ENCODE results near the gene CLEC17A. TPM values are rescaled to one million over a fixed set of nuclear protein-coding genes. Genes with fewer than 3 reads are reported as not detected.
A peak's percentile ranks its signal among the peaks of the same experiment; 100 is the strongest.
"Not testable (repeated sequence)": the region's sequence is repeated elsewhere in the genome, so short reads cannot be mapped to it uniquely, and the experiment has no call there.

Gene CLEC17A
- total RNA-seq, 2 experiments from 2014 or later: 2.4 to 2.5 TPM

DNA sequence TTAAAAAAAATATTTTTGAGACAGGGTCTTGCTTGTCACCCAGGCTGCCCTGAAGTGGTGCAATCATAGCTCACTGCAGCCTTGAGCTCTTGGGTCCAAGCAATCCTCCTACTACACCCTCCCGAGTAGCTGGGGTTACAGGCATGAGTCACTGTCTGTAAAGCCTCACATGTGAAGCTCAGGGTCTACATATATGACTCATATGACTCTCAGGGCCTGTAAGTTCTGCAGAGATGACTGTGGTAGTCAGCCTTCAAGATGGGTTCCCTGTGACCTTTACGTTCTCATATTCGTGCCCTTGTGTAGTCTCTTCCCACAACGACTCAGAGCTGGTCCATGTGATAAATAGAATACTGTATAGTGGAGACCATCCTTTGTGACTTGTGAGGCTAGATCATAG, 6.5 kb downstream of the CLEC17A start:
- H3K4me1 Mint-ChIP-seq; H3K27ac Mint-ChIP-seq; CTCF ChIA-PET; DNase-seq; intact Hi-C loops (cut with DNase I, micrococcal nuclease); H3K9me3 Mint-ChIP-seq (ENCODE audit: low read depth); POLR2A ChIA-PET; H3K36me3 Mint-ChIP-seq (ENCODE audit: low read depth); H3K27me3 Mint-ChIP-seq; H3K4me3 Mint-ChIP-seq: not testable (repeated sequence)
- ATAC-seq: peak; percentile 42

DNA sequence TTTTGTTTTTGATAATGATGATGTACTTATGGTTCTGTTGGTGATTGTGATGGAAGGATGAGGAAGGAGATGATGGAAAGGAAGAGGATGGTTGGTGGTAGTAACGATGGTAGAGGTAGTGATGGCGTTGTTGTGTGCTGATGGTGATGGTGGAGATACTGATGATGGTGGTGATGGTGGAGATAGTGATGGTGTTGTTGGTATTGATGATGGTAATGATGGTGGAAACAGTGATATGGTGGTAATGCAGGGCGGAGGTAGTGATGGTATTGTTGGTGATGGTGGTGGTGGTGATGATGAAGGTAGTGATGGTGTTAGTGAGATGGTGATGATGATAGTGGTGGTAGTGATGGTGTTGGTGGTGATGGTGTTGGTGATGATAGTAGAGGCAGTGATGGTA, 12.7 kb downstream of the CLEC17A start:
- Mint-ChIP-seq H3K27ac (no peak overlapping the region), H3K27me3 (peaks cover 10% of the 10 kb centered on the region), H3K36me3 (ENCODE audit: low read depth) (peaks cover 3% of the 10 kb centered on the region), H3K4me3 (no peak overlapping the region), H3K9me3 (ENCODE audit: low read depth) (peaks cover 6% of the 10 kb centered on the region), H3K4me1 (no peaks in the 10 kb centered on the region)
- ChIA-PET CTCF (interaction anchor here (0.6 kb wide), 1 partner anchor 1024 kb away, joined by 3 read pairs; no protein-coding TSS in a partner anchor), POLR2A (no interaction called here)
- ATAC-seq: no peak
- intact Hi-C loops (cut with DNase I, micrococcal nuclease): no loop called here
- DNase-seq: no peak

DNA sequence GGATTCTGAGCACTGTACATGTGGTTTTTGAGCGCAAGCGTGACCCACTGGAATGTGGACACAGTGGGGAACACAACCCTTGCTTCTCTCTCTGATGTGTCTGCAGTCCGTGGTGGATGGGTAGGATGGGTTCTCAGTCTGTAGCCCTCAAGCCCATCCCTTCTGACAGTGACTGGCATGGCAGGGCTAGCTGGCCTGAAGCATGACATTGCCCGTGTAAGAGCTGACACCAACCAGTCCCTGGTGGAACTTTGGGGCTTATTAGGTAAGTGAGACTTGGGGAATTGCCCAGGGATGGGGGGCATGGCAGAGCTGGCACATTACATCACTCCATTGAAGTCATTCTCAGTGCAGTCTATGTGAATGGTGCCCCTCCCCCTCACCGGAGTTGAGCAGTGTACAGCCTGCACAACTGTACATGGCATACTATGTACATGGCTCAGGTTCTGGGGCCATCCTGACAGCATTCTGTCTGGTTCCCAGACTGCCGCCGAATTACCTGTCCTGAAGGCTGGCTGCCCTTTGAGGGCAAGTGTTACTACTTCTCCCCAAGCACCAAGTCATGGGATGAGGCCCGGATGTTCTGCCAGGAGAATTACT, 16.8 kb downstream of the CLEC17A start:
- CTCF ChIA-PET: interaction anchor here (0.5 kb wide), 1 partner anchor 187 kb away, joined by 3 read pairs; no protein-coding TSS in a partner anchor
- Mint-ChIP-seq H3K4me3 (no peak overlapping the region), H3K27me3 (peaks cover 8% of the 10 kb centered on the region), H3K36me3 (ENCODE audit: low read depth) (peaks cover 3% of the 10 kb centered on the region), H3K4me1 (peaks cover 9% of the 10 kb centered on the region), H3K9me3 (ENCODE audit: low read depth) (peaks cover 8% of the 10 kb centered on the region), H3K27ac (no peak overlapping the region)
- ATAC-seq (no peak), DNase-seq (no peak)
- POLR2A ChIA-PET: no interaction called here
- intact Hi-C loops (cut with DNase I, micrococcal nuclease): no loop called here

DNA sequence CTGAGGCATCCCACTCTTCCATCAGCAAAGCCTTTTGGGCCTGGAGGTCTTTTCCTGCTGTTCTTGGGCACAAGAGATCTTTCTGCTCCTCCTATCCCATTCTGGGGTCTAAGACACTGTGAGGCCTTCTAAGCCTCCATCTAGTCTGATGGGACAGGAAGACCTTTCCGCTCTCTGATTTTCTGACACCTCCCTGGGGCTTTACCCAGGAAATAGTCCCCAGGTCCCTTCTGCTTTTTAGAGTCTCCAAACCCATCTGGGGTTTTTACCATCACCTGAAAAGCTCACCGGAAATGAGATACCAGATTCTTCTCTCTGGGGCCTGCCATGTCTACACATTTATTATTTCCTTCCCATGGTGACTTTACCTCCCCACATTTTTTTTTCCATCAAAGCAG, 21.1 kb downstream of the CLEC17A start:
- Mint-ChIP-seq H3K36me3 (ENCODE audit: low read depth) (no peaks in the 10 kb centered on the region), H3K4me3 (no peak overlapping the region), H3K27ac (peak overlapping the region; percentile 34), H3K4me1 (peaks cover 9% of the 10 kb centered on the region), H3K27me3 (no peaks in the 10 kb centered on the region), H3K9me3 (ENCODE audit: low read depth) (peaks cover 2% of the 10 kb centered on the region)
- CTCF ChIA-PET: interaction anchor here (0.7 to 1.5 kb wide), 3 partner anchors 16 to 83 kb away, joined by 3 to 5 read pairs (median 4); no protein-coding TSS in a partner anchor
- peak; percentile 69 for ATAC-seq
- intact Hi-C loops (cut with DNase I, micrococcal nuclease): no loop called here
- POLR2A ChIA-PET: interaction anchor here (0.7 kb wide), 1 partner anchor 71 kb away, joined by 6 read pairs; the partner anchor contains the start of gene ADGRE3
- DNase-seq: no peak

DNA sequence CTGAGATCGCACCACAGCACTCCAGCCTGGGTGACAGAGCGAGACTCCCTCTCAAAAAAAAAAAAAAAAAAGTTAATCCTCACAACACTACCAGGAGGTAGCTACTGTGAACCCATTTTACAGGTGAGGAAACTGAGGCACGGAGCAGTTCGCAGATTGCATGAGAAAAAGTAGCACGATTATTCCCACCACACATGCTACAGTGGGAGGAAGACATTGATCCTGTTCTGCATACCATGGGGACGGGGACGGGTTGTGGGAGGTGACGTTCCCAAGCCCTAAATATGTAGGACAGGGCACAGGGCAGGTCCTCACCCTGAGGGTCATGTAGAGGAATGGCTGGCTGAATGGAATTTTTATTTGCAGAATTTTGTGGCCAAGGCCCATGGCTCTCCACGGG, 23.7 kb downstream of the CLEC17A start:
- Mint-ChIP-seq H3K4me1 (peaks cover 9% of the 10 kb centered on the region), H3K4me3 (no peak overlapping the region), H3K27me3 (peaks cover 2% of the 10 kb centered on the region), H3K27ac (no peak overlapping the region), H3K9me3 (ENCODE audit: low read depth) (peaks cover 2% of the 10 kb centered on the region), H3K36me3 (ENCODE audit: low read depth) (no peaks in the 10 kb centered on the region)
- intact Hi-C loops (cut with DNase I, micrococcal nuclease): no loop called here
- CTCF ChIA-PET: interaction anchor here (0.6 kb wide), 3 partner anchors 24 to 1125 kb away, joined by 4 to 5 read pairs (median 4); no protein-coding TSS in a partner anchor
- ATAC-seq: no peak
- POLR2A ChIA-PET: no interaction called here
- no peak for DNase-seq

DNA sequence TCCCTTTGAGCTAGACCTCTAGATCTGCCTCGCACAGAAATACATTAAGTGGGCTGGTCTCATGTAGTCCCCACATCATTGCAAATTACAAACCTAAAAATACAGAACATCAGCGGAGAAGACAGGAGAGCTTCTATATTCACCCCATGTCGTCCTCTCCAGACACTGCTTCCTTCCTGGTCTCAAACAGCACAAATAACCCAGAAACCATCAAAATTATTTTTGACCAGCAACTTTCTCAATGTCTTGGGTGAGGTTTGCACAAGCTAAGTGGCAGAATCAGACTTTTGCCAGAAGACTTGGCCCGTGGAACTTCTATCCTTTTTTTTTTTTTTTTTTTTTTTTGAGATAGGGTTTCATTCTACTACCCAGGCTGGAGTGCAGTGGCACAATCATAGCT, 28.2 kb downstream of the CLEC17A start:
- ATAC-seq (no peak), DNase-seq (no peak)
- H3K36me3 Mint-ChIP-seq (ENCODE audit: low read depth): no peaks in the 10 kb centered on the region
- no peaks in the 10 kb centered on the region for H3K9me3 Mint-ChIP-seq (ENCODE audit: low read depth)
- H3K27ac Mint-ChIP-seq: no peak overlapping the region
- POLR2A ChIA-PET: no interaction called here
- peaks cover 7% of the 10 kb centered on the region for H3K27me3 Mint-ChIP-seq
- intact Hi-C loops (cut with DNase I, micrococcal nuclease): no loop called here
- no peak overlapping the region for H3K4me3 Mint-ChIP-seq
- CTCF ChIA-PET: interaction anchor here (0.7 to 1.1 kb wide), 4 partner anchors 28 to 123 kb away, joined by 3 to 4 read pairs (median 3); no protein-coding TSS in a partner anchor
- no peaks in the 10 kb centered on the region for H3K4me1 Mint-ChIP-seq

DNA sequence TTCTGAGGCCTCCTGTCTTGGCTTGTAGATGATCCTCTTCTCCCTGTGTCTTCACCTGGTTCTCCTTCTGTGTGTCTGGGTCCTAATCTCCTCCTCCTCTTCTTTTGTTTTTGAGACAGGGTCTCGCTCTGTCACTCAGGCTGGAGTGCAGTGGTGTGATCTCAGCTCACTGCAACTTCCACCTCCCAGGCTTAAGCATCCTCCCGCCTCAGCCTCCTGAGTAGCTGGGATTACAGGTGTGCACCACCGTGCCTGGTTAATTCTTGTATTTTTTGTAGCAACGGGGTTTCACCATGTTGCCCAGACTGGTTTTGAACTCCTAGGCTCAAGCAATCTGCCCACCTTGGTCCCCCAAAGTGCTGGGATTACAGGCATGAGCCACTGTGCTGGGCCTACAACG, 29.4 kb downstream of the CLEC17A start:
- H3K27ac Mint-ChIP-seq; ATAC-seq; H3K9me3 Mint-ChIP-seq (ENCODE audit: low read depth); H3K36me3 Mint-ChIP-seq (ENCODE audit: low read depth); H3K4me1 Mint-ChIP-seq; POLR2A ChIA-PET; H3K4me3 Mint-ChIP-seq; DNase-seq; intact Hi-C loops (cut with DNase I, micrococcal nuclease): not testable (repeated sequence)
- CTCF ChIA-PET: interaction anchor here (1.0 to 1.2 kb wide), 2 partner anchors 12 to 38 kb away, joined by 3 to 4 read pairs; no protein-coding TSS in a partner anchor
- H3K27me3 Mint-ChIP-seq: peaks cover 12% of the 10 kb centered on the region

DNA sequence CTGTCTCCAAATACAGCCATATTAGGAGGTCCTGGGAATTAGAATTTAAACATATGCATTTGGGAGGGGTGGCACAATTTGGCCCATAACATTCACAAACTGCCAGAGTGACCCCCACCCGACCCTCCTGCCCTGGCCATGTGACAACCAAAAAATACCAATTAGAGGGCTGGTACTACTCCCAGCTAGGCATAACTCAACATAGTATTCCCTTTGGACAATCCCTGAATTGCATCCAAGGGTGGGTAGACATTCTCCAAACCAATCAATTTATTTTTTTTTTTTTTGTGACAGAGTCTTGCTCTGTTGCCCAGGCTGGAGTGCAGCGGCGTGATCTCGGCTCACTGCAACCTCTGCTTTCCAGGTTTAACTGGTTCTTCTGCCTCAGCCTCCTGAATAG, 29.8 kb downstream of the CLEC17A start:
- ATAC-seq: no peak
- H3K9me3 Mint-ChIP-seq (ENCODE audit: low read depth): no peaks in the 10 kb centered on the region
- ChIA-PET CTCF (interaction anchor here (1.0 to 1.2 kb wide), 2 partner anchors 12 to 39 kb away, joined by 3 to 4 read pairs; no protein-coding TSS in a partner anchor), POLR2A (no interaction called here)
- no peak overlapping the region for H3K4me3 Mint-ChIP-seq
- no peaks in the 10 kb centered on the region for H3K36me3 Mint-ChIP-seq (ENCODE audit: low read depth)
- DNase-seq: no peak
- intact Hi-C loops (cut with DNase I, micrococcal nuclease): no loop called here
- H3K27ac Mint-ChIP-seq: no peak overlapping the region
- H3K4me1 Mint-ChIP-seq: no peaks in the 10 kb centered on the region
- H3K27me3 Mint-ChIP-seq: peaks cover 12% of the 10 kb centered on the region

DNA sequence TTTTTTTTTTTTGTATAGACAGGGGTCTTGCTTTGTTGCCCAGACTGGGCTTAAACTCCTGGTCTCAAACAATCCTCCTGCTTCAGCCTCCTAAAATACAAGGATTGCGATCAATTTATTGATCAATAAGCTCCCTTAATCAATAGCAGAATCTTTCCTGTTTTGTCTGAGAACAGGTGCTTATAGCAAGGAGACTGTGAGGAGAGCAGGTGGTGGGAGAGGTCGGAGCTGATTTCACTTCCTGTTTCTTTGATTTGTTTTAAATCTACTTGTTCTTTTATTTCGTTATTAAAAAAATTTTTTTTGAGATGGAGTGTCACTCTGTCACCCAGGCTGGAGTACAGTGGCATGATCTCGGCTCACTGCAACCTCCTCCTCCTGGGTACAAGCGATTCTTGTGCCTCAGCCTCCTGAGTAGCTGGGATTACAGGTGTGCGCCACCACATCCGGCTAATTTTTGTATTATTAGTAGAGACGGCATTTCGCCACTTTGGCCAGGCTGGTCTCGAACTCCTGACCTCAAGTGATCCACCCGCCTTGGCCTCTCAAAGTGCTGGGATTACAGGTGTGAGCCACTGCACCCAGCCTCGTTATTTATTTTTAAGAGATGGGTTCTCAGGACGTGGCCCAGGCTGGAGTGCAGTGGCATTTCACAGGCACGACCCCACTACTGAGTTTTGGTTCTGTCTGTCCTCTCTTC, 30.7 kb downstream of the CLEC17A start:
- H3K36me3 Mint-ChIP-seq (ENCODE audit: low read depth); ATAC-seq; intact Hi-C loops (cut with DNase I, micrococcal nuclease); DNase-seq; H3K4me3 Mint-ChIP-seq; H3K27ac Mint-ChIP-seq; H3K4me1 Mint-ChIP-seq; POLR2A ChIA-PET; H3K9me3 Mint-ChIP-seq (ENCODE audit: low read depth): not testable (repeated sequence)
- CTCF ChIA-PET: interaction anchor here (1.0 to 1.2 kb wide), 3 partner anchors 8 to 40 kb away, joined by 3 to 4 read pairs (median 3); no protein-coding TSS in a partner anchor
- H3K27me3 Mint-ChIP-seq: peaks cover 12% of the 10 kb centered on the region

DNA sequence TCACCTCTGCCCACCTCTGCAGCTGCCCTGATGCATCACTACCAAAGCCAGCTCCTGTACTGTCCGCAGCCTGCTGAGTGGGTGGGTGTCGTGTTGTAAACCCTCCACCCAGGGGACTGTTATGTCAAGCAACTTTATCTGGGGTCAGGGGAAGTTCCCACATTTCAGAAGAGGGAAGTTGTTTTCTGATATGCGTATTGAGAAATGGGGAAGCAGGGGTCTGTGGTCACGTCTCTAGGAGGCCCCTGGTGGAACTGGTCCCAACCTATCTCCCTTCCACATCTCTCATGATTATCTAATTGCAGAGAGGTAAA, 31.2 kb downstream of the CLEC17A start:
- CTCF ChIA-PET: interaction anchor here (1.0 kb wide), 1 partner anchor 9 kb away, joined by 3 read pairs; no protein-coding TSS in a partner anchor
- Mint-ChIP-seq H3K9me3 (ENCODE audit: low read depth) (peaks cover 4% of the 10 kb centered on the region), H3K4me3 (no peak overlapping the region), H3K27me3 (peaks cover 12% of the 10 kb centered on the region), H3K4me1 (no peaks in the 10 kb centered on the region), H3K27ac (no peak overlapping the region), H3K36me3 (ENCODE audit: low read depth) (no peaks in the 10 kb centered on the region)
- POLR2A ChIA-PET: no interaction called here
- ATAC-seq (no peak), DNase-seq (no peak)
- intact Hi-C loops (cut with DNase I, micrococcal nuclease): no loop called here

DNA sequence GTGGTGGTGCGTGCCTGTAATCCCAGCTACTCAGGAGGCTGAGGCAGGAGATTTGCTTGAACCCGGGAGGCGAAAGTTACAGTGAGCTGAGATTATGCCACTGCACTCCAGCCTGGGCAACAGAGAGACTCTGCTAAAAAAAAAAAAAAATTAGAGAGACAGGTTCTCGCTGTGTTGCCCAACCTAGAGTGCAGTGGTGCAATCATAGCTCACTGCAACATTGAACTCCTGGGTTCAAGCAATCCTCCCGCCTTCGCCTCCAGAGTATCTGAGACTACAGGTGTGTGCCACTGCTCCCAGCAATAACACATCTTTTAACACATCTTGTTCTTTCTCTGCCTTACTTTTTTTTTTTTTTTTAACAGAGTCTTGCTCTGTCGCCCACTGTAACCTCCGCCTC, 32.7 kb downstream of the CLEC17A start:
- ATAC-seq (no peak), DNase-seq (no peak)
- Mint-ChIP-seq H3K36me3 (ENCODE audit: low read depth) (no peaks in the 10 kb centered on the region), H3K27ac (no peak overlapping the region), H3K27me3 (peaks cover 13% of the 10 kb centered on the region), H3K9me3 (ENCODE audit: low read depth) (peaks cover 14% of the 10 kb centered on the region), H3K4me3 (no peak overlapping the region), H3K4me1 (no peaks in the 10 kb centered on the region)
- CTCF ChIA-PET: no interaction called here
- intact Hi-C loops (cut with DNase I, micrococcal nuclease): no loop called here
- POLR2A ChIA-PET: no interaction called here

DNA sequence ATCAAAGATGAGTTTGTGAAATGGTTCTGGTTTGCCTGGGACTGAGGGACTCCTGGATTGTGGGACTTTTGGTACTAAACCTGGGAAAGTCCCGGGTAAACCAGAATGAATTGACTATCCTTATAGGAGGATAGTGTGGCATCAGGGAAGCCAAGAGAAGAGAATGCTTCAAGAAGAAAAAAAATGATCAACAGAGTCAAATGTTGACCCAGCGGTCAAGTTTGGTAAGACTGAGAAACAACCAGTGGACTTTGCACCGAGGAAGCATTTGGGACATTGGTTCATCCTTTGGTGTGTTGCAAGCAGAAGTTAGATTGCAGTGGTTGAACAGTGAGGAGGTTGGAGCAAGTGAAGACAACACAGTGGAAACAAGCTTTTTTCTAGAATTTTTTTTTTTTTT, 33.5 kb downstream of the CLEC17A start:
- Mint-ChIP-seq H3K4me3 (no peak overlapping the region), H3K27ac (no peak overlapping the region), H3K4me1 (no peaks in the 10 kb centered on the region), H3K36me3 (ENCODE audit: low read depth) (no peaks in the 10 kb centered on the region), H3K9me3 (ENCODE audit: low read depth) (peaks cover 14% of the 10 kb centered on the region), H3K27me3 (peaks cover 13% of the 10 kb centered on the region)
- intact Hi-C loops (cut with DNase I, micrococcal nuclease): no loop called here
- ChIA-PET POLR2A (interaction anchor here (0.6 kb wide), 1 partner anchor 25 kb away, joined by 3 read pairs; no protein-coding TSS in a partner anchor), CTCF (no interaction called here)
- ATAC-seq: no peak
- DNase-seq: no peak

Data from activated CD4-positive, alpha-beta T cell treated with anti-CD3 and anti-CD28 coated beads for 36 hours (primary cell).